ENCODE data around the gene PCNA. TPM values are rescaled to one million over a fixed set of nuclear protein-coding genes. Genes with fewer than 3 reads are reported as not detected.

Gene PCNA
- total RNA-seq, 4 donors from 2014 or later, result 58.9 to 160 (median 97.1) TPM

GRCh38 chr20:5090191-5090590 is 29.6 kb downstream of the PCNA start:
- H3K36me3 ChIP-seq, result peaks cover 0 to 6% (median 0%) of the 10 kb centered on the region in 3 donors
- H3K27ac ChIP-seq, result peak overlapping the region in 2 of 4 donors; percentile 51 to 63
- no peaks in the 10 kb centered on the region for H3K9me3 ChIP-seq
- intact Hi-C loops (cut with DNase I), result no loop called here
- peaks cover 0 to 5% (median 0%) of the 10 kb centered on the region in 3 donors for H3K4me1 ChIP-seq
- TF ChIP-seq CTCF (IDR thresholded peaks at IDR 0.05) (no peak), POLR2A (IDR thresholded peaks at IDR 0.05) (peak in 1 of 4 donors; percentile 33)
- no peaks in the 10 kb centered on the region for H3K27me3 ChIP-seq
- H3K4me3 ChIP-seq, result no peak overlapping the region
- DNase-seq, result no peak
- 40 to 43% methylated on average over 4 of the region's 4 CpGs for WGBS, 2 donors

- Histone ChIP-seq H3K27ac (no peak overlapping the region), H3K9me3 (no peaks in the 10 kb centered on the region), H3K27me3 (no peaks in the 10 kb centered on the region), H3K4me1 (peaks cover 0 to 5% (median 0%) of the 10 kb centered on the region in 3 donors), H3K4me3 (no peak overlapping the region), H3K36me3 (peaks cover 0 to 6% (median 0%) of the 10 kb centered on the region in 3 donors)
- intact Hi-C loops (cut with DNase I), result no loop called here
- WGBS, 2 donors, result 60 to 89% methylated on average over 3 of the region's 3 CpGs
- no peak for DNase-seq
- no peak for TF ChIP-seq CTCF (IDR thresholded peaks at IDR 0.05)
- TF ChIP-seq POLR2A (IDR thresholded peaks at IDR 0.05), result no peak
These were observed 31.1 kb downstream of the PCNA start for GRCh38 chr20:5088688-5089087.

- DNase-seq, result no peak
- H3K4me3 ChIP-seq, result no peak overlapping the region
- H3K27ac ChIP-seq, result peak overlapping the region in 2 of 4 donors; percentile 11 to 17
- H3K9me3 ChIP-seq, result no peaks in the 10 kb centered on the region
- no peak for TF ChIP-seq CTCF (IDR thresholded peaks at IDR 0.05)
- TF ChIP-seq POLR2A (IDR thresholded peaks at IDR 0.05), result no peak
- intact Hi-C loops (cut with DNase I), result no loop called here
- no peaks in the 10 kb centered on the region for H3K36me3 ChIP-seq
- WGBS, 2 donors, result 71 to 77% methylated on average over 3 to 4 of the region's 4 CpGs
- no peaks in the 10 kb centered on the region for H3K27me3 ChIP-seq
- peaks cover 0 to 5% (median 0%) of the 10 kb centered on the region in 3 donors for H3K4me1 ChIP-seq
These were observed 34.4 kb downstream of the PCNA start for GRCh38 chr20:5085380-5085779.

GRCh38 chr20:5080384-5080877 is 39.3 kb downstream of the PCNA start:
- Histone ChIP-seq H3K36me3 (no peaks in the 10 kb centered on the region), H3K4me1 (peaks cover 0 to 17% (median 6%) of the 10 kb centered on the region in 3 donors), H3K9me3 (no peaks in the 10 kb centered on the region), H3K4me3 (no peak overlapping the region), H3K27ac (peak overlapping the region in 2 of 4 donors; percentile 38 to 63), H3K27me3 (no peaks in the 10 kb centered on the region)
- intact Hi-C loops (cut with DNase I), result no loop called here
- TF ChIP-seq CTCF (IDR thresholded peaks at IDR 0.05) (no peak), POLR2A (IDR thresholded peaks at IDR 0.05) (no peak)
- WGBS, 2 donors, result 74 to 85% methylated on average over 6 to 9 of the region's 10 CpGs
- DNase-seq, result no peak

GRCh38 chr20:5078399-5078958 is 41.3 kb downstream of the PCNA start:
- intact Hi-C loops (cut with DNase I), result no loop called here
- DNase-seq, result peak; percentile 48
- Histone ChIP-seq H3K36me3 (no peaks in the 10 kb centered on the region), H3K27ac (peak overlapping the region; percentile 39 to 83 (median 70)), H3K27me3 (no peaks in the 10 kb centered on the region), H3K4me1 (peaks cover 7 to 28% (median 19%) of the 10 kb centered on the region in 3 donors), H3K4me3 (peak overlapping the region in 3 of 4 donors; percentile 15 to 58 (median 29)), H3K9me3 (no peaks in the 10 kb centered on the region)
- 12 to 16% methylated on average over 11 of the region's 11 CpGs for WGBS, 2 donors
- TF ChIP-seq CTCF (IDR thresholded peaks at IDR 0.05) (no peak), POLR2A (IDR thresholded peaks at IDR 0.05) (peak in 1 of 4 donors; percentile 39)

Measured in esophagus squamous epithelium (tissue), 5 donors.